Neural progenitor cell (in vitro differentiated cells): ENCODE measurements around the gene PUM2.

ENCODE experiments used
- EZH2 ChIP-seq: fragments of 200-600 bp; sonication (generic); IDR thresholded peaks from 2 replicates; pipeline ENCODE4 v1.6.1; 2017; ENCODE audit warnings: antibody characterized with exemption, mild to moderate bottlenecking, moderate library complexity
- EZH2phosphoT487 ChIP-seq: fragments of 200-600 bp; sonication (generic); IDR thresholded peaks from 2 replicates; pipeline ENCODE4 v1.6.1; 2017; ENCODE audit warnings: antibody characterized with exemption
- TF ChIP-seq, protein P1 (sequence below): fragments of 200-600 bp; sonication (generic); IDR thresholded peaks from 2 replicates; pipeline ENCODE4 v1.5.1; 2017; ENCODE audit warnings: antibody characterized with exemption, mild to moderate bottlenecking

- TF ChIP-seq, protein P1, sequence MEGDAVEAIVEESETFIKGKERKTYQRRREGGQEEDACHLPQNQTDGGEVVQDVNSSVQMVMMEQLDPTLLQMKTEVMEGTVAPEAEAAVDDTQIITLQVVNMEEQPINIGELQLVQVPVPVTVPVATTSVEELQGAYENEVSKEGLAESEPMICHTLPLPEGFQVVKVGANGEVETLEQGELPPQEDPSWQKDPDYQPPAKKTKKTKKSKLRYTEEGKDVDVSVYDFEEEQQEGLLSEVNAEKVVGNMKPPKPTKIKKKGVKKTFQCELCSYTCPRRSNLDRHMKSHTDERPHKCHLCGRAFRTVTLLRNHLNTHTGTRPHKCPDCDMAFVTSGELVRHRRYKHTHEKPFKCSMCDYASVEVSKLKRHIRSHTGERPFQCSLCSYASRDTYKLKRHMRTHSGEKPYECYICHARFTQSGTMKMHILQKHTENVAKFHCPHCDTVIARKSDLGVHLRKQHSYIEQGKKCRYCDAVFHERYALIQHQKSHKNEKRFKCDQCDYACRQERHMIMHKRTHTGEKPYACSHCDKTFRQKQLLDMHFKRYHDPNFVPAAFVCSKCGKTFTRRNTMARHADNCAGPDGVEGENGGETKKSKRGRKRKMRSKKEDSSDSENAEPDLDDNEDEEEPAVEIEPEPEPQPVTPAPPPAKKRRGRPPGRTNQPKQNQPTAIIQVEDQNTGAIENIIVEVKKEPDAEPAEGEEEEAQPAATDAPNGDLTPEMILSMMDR: no peak
- TF ChIP-seq EZH2 (no peak), EZH2phosphoT487 (no peak)
Observed at GRCh38 chr2:20359096-20359495, 8.5 kb upstream of the PUM2 start.
